A204.1 (cell line): Measurements from ENCODE around the gene TCAP.

Experiments used
- FAIRE-seq: peaks from 2 replicates; lab custom pipeline; 2012; peaks lifted over from hg19 to GRCh38; lab: Jason Lieb, UNC

Gene TCAP

GRCh38 chr17:39651923-39652586 is 13.1 kb upstream of the TCAP start:
- no peak for FAIRE-seq

- FAIRE-seq, result no peak
Measured at GRCh38 chr17:39652587-39653315, 12.4 kb upstream of the TCAP start.

GRCh38 chr17:39653316-39653661 is 11.9 kb upstream of the TCAP start:
- FAIRE-seq, result no peak

GRCh38 chr17:39653662-39654331 is 11.4 kb upstream of the TCAP start:
- FAIRE-seq, result no peak

- FAIRE-seq, result no peak
Measured at GRCh38 chr17:39655105-39655504, 10.0 kb upstream of the TCAP start.

- no peak for FAIRE-seq
Measured at GRCh38 chr17:39658346-39658745, 6.8 kb upstream of the TCAP start.

- no peak for FAIRE-seq
Measured at GRCh38 chr17:39658760-39659159, 6.4 kb upstream of the TCAP start.

- FAIRE-seq, result no peak
Measured at GRCh38 chr17:39659279-39660010, 5.7 kb upstream of the TCAP start.

GRCh38 chr17:39660011-39660360 is 5.2 kb upstream of the TCAP start:
- no peak for FAIRE-seq

GRCh38 chr17:39660397-39661385 is 4.5 kb upstream of the TCAP start:
- FAIRE-seq, result no peak

- no peak for FAIRE-seq
Measured at GRCh38 chr17:39661744-39662541, 3.2 kb upstream of the TCAP start.

- FAIRE-seq, result no peak
Measured at GRCh38 chr17:39662551-39663339, 2.4 kb upstream of the TCAP start.

GRCh38 chr17:39663340-39663687 is 1.8 kb upstream of the TCAP start:
- no peak for FAIRE-seq

- FAIRE-seq, result no peak
Measured at GRCh38 chr17:39663688-39664580, 1.2 kb upstream of the TCAP start.

GRCh38 chr17:39665642-39666224 is 584 bp downstream of the TCAP start:
- FAIRE-seq, result no peak

GRCh38 chr17:39666231-39666600 is 1.1 kb downstream of the TCAP start:
- FAIRE-seq, result no peak

- no peak for FAIRE-seq
Measured at GRCh38 chr17:39666601-39667261, 1.6 kb downstream of the TCAP start.

GRCh38 chr17:39667262-39667944 is 2.3 kb downstream of the TCAP start:
- FAIRE-seq, result no peak
